Stimulated activated CD4-positive, alpha-beta T cell treated with anti-CD3 and anti-CD28 coated beads, Interleukin-12 subunit alpha, Interleukin-12 subunit beta, amount 100 ng/mL, for 48 hours (primary cell): Measurements from ENCODE around the gene PTPN14.

Experiments used
- DNase-seq, 3 donors: peaks; one replicate each; pipeline ENCODE4 v3.0.0-alpha.2; 2020; ENCODE audit warnings: low read depth in 2 of 3, low spot score in 1 of 3

PTPN14 gene

DNA sequence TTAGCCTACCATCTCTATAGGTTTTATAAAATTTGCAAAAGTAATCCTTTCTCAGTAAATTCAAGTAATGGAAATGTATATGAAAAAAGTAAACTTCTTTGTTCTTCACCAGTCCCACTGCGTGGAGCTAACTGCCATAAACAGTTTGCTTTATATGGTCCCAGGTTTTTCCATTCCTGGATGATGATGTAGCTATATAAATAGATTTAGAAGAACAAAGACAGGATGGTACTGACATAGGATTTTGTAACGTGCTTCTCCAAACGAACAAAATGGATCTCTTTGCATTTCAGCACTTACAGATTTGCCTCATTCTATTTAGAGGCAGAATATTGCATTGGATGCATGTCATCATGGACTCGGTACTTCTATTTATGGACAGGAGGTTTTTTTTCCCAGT, 213.2 kb downstream of the PTPN14 start:
- no peak for DNase-seq

DNA sequence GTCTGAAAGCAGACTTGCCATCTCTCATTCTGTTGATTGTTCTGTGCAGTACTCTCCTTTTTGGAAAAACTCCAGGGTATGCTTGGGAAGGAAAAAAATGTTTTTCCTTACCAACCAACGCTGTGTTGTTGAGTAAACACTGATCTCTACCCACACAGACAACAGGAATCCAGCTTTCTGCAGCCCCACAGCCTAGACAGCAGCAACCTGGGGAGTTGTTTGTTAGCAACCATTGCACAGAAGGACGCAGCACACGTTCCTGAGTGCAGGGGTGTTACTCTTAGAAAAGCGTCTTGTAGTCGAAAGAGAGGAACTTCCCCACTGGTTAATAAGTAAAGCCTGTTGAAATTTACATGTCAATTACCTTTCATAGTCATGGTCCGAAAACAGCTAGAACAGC, 213.9 kb downstream of the PTPN14 start:
- DNase-seq = no peak

DNA sequence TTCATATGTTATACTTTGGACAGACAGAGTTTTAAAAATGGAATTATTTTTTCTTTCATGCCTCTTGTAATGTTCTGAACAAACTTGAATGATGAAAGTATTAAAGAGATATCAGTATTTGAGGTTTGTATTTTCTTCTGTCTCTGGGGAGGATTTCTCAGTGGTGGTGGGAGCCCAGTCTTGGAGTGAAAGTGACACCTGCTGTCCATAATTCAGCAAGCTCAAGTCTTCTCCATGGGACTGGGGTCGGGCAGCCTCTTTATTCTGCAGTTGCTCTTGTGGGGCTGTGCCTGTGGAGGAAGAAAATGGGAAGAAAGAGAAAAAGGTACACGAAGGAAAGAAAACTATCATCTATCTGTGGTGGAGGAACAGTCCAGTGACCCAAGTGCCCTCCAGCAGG, 214.4 kb downstream of the PTPN14 start:
- DNase-seq = no peak

DNA sequence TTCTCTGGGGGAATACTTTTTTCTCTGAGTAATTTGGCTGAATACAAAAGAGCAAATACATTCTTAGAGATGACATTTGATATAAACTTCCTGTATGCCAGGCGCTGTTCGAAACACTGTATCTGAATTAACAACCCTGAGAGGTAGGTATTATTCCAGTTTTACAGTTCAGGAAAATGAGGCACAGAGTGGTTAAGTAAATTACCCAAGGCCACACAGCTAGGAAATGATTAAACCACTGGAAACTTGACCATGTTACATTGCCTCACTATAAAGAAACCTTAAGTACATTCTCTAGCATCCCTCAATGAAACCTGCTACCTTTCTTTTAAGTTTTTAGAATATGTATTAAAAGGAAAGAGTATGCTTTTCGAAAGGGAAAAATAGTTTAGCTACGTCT, 215.8 kb downstream of the PTPN14 start:
- no peak for DNase-seq

DNA sequence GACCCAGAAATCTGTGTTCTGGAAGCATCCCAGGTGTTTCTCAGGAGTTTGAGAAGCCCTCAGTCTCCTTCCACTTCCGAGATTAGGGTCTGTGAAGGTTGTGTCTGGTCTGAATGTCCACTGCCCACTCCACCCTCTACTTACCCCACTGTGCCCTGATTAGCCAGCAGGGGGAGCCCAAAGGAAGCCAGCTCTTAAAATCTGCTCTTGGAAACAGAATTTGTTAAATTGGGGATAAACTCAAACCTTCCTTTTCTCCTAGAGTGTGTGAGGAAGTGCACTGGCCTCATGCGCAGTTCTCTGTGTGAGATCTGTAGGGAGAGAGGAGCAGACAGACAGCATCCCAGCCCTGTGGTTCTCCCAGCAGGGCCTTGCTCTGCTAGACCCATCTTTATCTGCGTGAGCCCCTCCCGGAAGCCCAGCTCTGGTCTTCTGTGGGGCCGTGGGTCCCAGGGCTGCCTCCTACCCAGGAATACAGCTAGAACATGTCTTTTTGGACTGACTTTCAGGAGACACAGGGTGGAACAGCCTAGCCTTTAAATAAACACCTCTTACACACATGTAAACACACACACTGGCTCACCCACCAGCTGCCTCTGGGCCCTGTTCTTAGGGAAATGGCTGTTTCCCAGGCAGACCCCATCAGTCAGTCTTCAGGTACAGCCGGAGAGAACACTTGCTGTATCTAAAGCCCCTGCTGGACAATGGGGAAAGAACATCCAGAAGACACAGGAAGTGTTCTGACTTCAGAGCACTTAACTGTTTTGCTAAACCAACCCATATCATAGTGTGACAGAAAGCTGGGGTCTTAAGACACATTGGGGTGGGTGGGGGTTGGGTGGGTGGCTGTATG, 218.2 kb downstream of the PTPN14 start:
- DNase-seq = peak; percentile 15 to 39 (median 34)

DNA sequence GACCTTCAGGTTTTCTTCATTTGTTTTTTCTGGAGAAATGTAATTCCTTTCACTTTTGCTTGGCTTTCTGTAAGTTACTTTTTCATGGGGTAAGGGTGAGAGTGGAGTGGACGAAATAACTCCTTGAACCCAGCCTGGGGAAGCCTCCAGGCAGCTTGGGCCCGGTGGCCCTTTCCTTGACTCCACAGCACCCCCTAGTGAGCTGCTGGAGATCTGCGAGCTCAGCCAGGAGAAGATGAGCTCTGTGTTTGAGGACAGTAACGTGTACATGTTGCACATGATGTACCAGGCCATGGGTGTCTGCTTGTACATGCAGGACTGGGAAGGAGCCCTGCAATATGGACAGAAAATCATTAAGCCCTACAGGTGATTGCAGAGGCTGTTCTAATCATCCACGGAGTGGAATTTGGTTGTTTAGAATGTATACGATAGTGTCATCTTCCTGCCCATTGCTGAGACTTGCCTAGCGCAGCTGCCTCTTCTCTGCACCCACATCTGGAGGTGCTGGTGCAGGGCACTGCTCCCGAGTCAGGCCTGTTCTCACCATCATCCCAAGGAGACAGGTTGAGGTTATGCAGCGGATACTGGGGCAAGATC, 219.5 kb downstream of the PTPN14 start:
- peak; percentile 31 to 67 (median 47) for DNase-seq

DNA sequence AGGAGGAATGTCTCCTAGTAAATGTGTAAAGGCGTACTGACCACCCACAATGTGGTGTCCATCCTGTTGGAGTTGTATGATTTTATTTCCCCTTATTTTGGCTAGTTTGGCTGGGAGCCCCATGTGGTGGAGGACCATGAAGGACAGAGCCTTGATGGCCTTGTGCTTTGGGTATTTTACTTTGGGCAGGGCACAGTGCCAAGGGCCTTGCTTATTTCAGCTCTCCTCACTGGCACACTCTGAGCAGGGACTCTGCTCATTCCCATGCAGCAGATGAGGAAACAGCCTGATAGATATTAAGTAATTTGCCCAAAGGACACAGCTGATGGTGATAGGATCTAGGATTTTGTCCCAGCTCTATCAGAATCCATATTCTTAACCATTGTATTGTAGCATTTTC, 220.2 kb downstream of the PTPN14 start:
- DNase-seq = no peak

DNA sequence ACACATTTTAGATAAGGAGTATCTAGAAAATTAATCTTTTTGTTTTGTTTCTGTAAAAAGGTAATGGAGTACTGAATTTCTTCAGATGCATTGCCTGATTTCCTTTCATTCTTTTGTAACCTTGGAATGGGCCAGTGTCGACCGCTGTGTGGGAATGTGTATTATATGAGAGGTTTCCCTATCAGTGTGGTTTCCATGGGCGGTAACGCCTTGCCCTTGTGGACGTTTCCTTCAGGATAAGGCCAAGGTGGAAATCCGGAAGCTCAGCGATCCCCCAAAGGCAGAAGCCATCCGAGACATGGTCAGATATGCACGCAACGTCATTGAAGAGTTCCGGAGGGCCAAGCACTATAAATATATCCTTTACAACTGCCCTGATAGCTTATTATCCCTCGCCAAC, 220.7 kb downstream of the PTPN14 start:
- no peak for DNase-seq

DNA sequence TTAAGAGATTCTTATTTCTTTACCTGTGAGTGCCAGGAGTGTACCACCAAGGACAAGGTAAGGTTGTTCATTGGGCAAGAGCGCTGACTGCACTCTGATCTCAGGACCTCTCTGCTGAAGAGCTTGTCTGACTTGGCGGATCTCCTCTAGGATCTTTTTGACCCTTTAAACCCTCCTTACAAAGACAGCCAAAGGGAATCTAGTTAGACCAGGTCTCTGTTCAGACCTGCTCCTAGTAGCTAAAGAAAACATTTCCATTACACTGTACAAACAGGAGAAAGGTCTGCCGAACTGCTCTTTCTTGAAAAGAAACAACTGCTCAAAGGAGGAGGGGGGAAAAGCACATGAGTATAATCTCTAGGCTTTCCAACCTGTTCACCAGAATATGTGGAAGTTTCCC, 221.2 kb downstream of the PTPN14 start:
- no peak for DNase-seq

DNA sequence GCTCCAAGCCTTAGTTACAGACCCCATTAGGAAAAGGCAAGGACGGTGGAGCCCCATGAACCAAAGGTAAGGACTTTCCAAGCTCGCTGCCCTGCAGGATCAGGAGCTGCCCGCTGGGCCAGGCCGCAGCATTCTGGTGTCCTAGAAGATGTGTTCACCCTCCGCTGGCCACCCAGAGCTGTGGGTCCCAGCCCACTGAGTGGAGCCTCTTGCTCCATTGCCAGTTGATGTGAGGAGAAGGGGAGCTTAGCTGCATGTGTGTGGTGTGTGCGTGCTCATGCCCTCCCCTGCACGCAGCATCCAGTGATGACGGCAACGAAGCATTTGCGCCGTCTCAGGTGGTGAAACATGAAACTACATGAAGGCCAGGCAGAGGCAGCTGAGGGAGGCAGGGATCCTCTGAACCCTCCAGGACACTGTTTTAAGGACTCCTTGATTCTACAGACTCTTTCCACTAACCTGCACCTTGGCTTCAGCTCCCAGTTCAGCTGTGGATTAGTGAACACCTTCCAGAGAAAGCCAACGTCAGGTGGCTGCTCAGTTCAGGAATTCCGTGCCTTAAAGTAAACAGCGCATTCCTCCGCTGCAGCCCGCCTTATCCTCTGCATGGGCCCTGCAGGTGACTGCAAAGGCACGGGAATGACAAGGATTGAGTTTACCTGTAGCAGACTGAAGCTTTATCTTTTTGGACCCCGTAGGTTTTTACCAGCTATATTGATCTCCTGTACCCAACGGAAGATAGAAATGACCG, 221.8 kb downstream of the PTPN14 start:
- no peak for DNase-seq

DNA sequence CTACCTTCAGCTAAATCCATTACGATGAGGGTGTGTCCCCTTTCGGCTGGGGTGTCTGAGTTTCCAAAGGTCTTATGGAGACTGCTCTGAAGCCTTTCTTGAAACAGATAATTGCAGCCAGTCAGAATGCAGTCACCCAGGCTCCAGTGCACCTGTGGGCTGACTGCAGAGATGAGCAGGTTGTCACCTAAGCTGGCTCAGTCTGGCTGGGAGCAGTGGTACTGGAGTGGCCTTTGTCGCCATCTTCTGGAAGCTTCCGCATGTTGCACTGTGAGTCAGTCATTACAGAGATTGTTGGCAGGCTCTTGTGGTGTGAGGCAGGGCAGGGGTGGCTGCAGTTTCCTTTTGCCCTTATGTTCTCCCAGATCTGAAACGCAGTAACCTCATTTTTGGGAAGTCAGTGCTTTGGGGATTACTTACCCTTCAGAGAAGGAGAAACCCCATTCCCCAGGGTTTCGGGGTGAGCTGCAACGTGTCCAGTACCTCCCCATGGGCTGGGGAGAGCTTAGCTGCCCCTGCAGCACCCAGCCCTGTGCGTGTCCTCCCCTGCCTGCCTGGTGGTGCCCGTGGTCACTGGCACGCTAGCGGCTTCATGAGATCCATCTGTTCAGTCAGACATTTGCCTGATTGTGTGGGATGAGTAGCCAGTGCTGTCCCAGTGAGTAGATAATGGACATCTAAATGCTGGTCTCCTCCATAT, 222.5 kb downstream of the PTPN14 start:
- peak; percentile 61 to 74 (median 65) for DNase-seq

DNA sequence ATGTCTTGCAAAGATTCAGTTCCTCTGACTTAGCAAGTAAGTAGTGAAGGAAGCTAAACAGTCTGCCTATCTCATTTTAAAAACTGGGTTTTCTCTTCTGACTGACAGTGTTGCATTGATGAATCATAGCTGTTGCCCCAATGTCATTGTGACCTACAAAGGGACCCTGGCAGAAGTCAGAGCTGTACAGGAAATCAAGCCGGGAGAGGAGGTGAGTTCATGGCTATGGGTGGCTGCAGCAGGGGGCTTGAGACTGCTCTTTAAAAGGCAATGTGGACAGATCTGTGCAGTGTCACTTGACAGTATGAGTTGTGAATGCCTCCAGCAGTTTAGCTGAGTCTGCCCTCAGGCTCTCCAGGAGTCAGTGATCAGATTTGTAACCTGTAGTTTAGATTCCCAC, 223.9 kb downstream of the PTPN14 start:
- no peak for DNase-seq

DNA sequence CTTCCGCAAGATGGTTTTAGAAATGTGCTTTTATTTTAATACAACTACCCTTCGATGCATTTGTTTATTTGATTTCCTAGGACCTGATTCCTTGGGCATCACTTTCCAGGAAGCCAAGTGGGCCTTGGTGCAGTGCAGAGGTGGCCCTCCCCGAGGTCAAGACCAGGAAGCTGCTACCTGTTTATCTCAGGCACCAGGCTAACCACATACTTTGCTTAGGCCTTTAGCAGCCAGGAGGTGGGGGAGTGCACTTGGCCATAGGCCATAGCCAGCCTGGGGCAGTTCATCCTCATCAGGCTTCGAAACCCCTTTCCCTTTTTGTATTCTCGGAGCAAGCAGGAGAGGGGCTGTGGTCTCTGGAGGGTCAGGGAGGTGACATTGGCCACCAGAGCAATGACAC, 225.0 kb downstream of the PTPN14 start:
- DNase-seq = no peak

DNA sequence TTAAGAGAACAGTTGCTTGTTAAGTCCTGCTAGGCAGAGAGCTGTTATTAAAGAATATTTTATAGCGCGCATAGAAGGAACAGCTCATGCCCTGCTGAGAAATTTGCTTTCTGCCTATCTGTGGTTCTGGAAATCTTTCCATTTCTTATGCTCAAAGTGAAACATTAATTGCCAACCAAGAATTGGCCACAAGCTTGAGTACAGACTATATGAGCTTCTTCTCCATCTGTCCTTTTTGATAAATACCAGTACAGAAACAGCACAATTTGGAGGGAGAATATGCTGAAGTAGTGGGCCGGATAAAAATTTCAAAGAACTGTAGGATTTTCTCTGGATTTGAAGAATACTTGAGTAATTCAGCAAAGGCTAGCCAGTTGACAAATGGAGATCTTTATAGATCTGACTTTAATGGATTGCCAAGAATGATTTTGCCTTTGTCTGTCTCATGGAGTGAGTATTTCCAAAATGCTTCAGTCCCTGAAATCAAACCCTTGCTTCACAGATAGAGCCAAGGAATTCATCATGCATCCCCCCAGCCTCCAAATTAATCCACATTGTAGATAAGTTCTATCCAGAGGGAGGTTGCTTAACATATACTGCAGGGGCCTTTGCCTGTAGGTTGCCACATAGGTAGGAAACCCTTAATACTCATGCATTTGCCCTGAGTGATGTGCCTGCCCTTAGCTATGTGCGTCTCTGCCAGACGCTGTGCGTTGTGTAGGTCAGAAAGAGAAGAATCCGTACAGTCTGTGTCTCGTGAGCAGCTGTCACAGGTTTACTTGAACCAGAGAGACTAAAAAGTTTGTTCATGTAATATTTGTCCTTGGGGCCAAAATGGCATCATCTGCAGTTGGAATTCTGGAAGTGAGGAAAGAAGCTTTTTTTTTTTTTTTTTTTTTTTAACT, 226.3 kb downstream of the PTPN14 start:
- DNase-seq = no peak

DNA sequence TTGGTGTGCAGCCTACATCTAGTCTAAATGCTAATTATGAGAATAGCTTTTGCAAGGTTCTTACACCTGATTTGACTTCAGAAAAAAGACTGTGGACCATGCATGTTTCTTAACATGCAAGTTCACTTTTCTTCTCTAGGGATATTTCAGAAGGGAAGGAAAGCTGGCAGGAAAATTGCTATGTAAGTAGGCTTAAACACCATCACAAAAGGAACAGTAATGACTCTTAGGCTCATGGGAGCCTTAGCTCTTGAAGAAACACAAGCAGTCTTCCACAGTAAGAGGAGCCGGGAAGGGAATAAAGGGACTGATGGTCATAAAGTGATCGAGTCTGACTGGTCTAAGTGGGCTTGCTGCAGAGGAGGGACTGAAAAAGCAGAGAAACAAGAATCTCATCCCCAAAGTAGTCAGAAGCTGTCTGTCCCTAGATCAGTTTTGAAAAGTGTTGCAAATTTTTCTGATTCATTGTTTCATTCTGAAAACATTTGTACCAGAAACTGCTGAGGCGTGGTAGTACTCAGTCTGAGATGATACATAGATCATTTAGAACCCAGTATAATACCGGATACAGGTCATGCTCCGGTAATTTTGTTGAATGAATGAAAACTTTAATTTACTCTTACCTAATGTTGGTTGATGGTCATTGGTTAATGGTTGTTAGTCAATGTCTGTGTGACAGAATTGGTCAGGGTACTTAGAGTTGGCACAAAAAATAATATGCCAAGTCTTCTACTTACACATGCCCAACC, 229.5 kb downstream of the PTPN14 start:
- no peak for DNase-seq

DNA sequence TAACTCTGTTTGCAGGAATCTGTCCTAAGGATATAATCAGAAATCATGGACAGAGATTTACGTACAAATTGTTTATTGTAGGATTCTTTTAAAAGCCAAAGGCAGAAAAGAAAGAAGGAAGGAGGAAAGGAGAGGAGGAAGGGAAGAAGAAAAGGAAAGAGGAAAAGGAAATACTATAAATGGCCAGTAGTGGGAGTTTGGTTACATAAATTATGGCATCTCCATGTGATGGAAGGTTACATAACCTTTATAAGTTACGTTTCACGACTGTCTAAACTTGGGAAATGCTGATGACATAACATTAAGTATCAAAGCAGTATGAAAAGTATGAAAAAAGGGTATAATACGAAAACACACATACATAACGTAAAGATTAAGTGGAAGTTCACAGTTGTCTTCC, 231.5 kb downstream of the PTPN14 start:
- no peak for DNase-seq

DNA sequence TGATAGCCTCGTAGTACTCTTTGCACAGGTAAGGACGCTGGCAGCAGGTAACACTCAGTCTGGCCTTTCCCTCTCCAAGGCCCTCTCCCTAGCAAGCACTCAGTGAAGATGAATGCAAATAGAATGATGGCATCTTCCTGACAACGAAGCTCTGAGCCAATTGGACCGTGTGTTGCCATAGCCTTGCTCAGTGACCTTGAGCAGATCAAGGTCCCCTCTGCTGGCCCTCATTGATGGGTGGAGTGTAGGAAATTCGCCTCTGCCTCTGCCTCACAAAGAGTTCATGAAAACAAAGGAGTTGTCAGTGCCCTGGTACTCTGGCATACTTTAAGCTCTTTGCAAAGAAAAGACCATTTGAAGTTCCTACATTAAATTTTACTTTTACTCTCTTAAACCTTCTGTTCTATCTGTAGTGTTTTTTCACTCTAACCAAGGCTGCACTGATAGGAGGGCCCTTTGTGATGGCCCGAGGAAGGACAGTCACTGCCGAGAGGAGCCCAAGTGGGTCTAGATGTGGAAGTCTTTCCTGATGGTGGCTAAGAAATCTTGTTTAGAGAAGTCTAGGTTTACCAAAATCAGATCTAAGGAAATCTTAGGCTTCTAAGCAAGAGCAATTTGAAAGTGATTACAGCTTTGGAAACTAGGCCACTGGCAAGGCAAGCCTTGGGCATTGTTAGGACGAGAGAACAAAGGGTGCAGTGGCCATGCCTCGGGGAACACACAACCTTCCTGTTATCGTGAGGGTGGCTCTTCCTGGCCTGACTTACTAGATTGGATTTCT, 232.3 kb downstream of the PTPN14 start:
- no peak for DNase-seq

DNA sequence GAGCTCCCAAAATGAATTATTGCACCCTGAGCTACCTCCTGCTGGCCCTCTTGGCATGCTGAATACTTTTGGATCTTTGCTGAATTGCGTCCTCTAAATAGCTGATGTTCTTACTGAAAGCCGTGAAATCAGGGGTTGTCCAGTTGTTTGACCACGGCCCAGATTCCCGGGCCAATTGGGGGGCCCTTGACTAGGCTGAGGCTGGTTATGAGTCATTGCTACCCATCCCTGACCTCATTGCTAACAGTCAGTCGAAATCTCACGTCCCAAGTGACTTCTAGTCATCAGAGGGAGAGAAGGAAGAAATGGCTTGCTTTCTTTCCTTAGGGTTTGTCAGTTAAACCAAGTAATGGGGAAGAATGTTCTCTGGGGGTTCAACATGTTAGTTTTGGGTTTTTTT, 233.0 kb downstream of the PTPN14 start:
- DNase-seq = no peak

DNA sequence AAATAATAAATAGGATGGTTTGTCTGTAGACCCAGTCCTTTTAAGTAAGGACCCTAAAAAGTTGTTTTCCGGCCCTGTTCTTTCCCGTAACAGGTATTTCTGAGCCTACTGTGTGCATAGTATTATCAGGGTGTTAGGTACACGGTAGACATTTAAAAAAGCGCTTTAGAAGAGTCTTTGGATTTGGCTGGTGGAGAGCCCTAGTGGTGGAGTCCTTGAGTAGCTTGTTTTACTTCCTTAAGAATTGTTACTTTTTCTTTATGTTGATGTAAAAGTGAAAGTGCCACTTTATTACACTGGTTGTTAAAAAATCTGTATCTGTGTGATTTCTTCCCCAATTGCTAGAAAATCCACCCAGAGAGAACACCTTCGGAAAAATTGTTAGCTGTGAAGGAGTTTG, 233.7 kb downstream of the PTPN14 start:
- no peak for DNase-seq
